HG03139 (cell line): Measurements from ENCODE around the gene APBB2.
"Not testable (repeated sequence)": the region's sequence is repeated elsewhere in the genome, so short reads cannot be mapped to it uniquely, and the experiment has no call there.

Source experiments
- ATAC-seq: cut with Tn5 transposase; IDR thresholded peaks from one replicate; pipeline ENCODE4 v1.9.1; 2021; ENCODE audit not compliant: unreplicated experiment

The APBB2 gene

GRCh38 chr4:41029098-41029497 is 185.2 kb downstream of the APBB2 start:
- no peak for ATAC-seq

DNA sequence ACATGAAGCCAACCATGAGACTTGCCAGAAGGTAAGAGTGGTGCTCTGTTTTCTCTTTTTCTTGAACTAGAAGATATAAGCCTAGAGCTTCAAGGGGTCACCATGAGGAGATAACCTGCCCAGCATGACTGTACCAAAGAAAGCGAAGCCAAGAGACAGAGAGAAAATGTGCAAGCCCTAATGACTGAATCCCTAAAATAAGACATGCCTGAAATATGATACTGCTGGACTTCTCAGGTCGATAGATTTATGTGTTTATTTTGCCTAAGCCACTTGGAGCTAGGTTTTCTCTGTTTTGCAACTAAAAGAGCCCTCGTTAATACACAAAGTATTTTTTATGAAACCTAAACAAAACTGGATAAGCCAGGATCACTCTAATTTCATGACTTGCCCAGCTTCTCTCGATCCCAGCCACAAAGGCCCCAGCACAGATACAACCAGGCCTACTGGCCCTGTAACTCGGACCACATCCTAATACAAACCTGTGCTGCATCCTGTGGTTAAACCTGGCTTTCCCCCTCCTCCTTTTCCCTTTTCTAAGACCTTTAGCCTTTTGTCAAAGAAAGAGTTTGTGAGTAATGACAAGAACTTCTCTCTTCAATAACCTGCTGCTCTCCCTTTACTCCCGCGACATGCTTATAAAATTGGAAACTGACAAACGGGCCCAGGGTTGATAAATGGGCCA is 185.8 kb downstream of the APBB2 start:
- ATAC-seq: no peak

DNA sequence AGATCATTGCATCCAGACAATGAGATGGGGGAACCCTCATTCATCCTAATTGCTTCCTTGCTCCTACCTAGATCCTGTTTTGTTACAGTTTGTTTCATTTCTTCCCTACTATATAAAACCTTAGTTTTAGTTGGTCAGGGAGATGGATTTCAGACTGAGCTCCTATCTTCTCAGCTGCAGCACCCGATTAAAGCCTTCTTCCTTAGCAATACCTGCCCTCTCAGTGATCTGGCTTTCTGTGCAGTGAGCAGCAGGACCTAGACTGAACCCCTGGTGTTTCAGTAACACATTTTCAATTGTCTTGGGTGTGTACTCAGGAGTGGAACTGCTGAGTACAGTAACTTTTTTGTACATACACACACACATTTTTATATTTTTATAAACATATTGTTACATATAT is 187.4 kb downstream of the APBB2 start:
- no peak for ATAC-seq

DNA sequence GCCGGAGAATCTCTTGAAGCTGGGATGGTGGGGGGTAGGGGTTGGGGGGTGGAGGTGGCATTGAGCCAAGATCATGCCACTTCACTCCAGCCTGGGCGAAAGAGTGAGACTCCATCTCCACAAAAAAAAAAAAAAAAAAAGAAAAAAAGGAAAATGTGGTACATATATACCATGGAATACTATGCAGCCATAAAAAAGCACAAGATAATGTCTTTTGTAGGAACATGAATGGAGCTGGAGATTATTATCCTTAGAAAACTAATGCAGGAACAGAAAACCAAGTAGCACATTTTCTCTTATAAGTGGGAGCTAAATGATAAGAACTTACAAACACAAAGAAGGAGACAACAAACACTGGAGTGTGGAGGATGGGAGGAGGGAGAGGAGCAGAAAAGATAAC is 188.5 kb downstream of the APBB2 start:
- no peak for ATAC-seq

GRCh38 chr4:41024556-41025491 is 189.5 kb downstream of the APBB2 start:
- no peak for ATAC-seq

DNA sequence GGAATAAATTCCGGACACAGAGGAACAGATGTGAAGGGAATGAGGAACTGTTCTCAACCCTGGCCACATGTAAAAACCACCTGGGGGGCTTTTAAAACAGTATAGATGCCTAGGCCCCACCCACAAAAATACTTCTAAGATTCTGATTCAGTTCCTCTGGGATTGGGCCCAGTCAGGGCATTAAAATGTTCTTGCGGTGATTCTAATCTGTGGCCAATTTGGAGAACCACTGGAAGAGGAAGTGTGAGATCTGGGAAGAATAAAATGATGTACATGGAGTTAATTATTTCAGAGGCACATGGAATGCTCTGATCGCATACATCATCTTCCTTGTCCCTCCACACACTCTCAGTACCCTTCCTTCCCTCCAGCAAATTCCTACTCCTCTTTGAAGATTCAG is 192.2 kb downstream of the APBB2 start:
- ATAC-seq: no peak

DNA sequence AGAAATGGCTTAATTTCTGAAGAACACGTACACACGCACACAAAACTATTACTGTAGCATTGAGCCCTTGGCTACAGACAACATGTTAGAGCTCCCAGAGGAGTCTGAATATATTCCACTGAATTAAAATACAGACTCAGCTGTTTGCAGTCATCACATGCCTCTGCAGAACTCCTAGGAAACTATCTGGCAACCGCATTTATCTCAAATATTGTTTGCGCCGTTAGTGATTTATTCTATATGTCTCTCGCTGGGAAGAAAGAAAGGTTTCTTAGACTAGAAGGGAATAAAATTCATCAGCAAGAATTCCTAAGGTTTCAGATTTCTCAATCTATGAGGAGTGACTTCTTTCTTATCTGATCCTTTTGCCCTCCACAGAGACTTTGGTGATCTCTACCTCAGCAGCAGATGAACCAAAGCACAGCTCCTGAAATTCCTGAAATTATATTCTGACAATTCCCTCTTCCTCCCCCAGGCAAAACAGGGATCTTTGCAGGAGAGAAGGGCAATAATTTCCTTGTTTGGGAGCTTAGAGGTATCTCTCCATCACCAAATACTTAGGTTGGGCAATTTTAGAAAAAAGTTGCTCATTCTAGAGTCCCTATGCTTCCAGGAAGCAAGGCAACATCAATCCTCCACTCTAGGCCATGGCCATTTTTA is 199.2 kb downstream of the APBB2 start:
- no peak for ATAC-seq

DNA sequence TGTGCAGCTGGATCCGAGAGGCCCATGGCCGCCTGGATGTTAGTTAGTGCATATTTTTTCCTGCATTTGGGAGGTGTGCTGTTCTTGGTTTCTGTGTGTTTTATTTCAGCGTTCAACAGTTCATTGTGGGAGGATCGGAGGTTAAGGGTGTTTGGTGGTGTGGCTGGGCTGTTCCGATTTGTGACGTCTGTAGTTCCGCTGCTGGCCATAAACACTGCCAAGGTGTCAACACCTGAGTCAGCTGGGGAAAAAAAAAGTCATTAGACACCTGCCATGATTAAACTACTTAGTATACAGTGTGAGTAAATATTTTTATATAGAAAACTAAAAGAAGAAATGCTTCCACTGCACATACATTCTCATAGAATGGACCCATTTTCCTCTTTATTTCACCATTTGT is 200.2 kb downstream of the APBB2 start:
- ATAC-seq: no peak

- ATAC-seq: no peak
These were observed 200.6 kb downstream of the APBB2 start for GRCh38 chr4:41013746-41014145.

DNA sequence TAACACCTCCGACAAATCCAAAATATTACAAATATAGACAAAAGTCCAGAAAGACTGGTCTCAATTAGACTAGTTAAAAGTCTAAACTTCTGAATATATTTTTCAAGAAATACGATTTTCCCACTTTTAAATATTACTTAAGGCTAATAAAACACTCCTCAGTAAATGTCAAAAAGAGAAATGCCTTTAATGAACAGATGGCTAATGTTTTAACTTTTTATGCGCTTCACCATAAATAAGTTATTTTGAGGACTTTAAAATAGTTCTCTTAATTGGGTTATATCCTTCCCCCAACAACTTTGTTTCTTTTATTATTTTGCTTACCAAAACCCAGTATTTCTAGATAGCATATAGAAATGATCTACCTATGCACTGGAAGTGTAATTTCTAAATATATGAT is 201.4 kb downstream of the APBB2 start:
- no peak for ATAC-seq

- ATAC-seq: no peak
These were observed 202.0 kb downstream of the APBB2 start for GRCh38 chr4:41012293-41012692.

GRCh38 chr4:41009411-41009810 is 204.9 kb downstream of the APBB2 start:
- no peak for ATAC-seq

GRCh38 chr4:41006141-41006540 is 208.2 kb downstream of the APBB2 start:
- ATAC-seq: no peak

- ATAC-seq: no peak
These were observed 212.0 kb downstream of the APBB2 start for GRCh38 chr4:41002309-41002708.

- ATAC-seq: no peak
These were observed 214.0 kb downstream of the APBB2 start for GRCh38 chr4:41000356-41000755.

DNA sequence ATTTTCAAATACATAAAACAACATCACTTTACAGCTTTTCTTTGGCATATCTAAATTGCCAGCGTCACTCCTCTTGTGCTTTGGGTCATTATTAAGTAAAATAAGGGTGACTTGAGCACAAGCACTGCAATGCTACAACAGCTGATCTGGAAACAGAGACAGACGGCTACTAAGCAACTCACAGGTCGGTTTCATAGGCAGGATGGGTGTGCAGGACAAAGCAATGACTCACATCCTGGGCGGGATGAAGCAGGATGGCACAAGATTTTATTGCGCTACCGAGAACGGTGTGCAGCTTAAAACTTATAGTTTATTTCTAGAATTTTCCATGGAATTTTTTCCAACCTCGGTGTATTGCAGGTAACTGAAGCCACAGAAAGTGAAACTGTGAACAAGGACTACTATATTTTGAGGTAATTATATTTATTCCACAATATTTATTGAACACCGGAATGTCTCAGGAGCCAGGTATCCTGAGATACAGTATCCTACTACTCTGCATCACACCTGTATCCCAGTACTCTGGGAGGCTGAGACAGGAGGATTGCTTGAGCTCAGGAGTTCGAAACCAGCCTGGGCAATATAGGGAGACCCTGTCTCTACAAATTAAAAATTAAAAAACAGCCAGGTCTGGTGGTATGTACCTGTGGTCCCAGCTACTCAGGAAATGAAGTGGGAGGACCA is 215.5 kb downstream of the APBB2 start:
- ATAC-seq: no peak

DNA sequence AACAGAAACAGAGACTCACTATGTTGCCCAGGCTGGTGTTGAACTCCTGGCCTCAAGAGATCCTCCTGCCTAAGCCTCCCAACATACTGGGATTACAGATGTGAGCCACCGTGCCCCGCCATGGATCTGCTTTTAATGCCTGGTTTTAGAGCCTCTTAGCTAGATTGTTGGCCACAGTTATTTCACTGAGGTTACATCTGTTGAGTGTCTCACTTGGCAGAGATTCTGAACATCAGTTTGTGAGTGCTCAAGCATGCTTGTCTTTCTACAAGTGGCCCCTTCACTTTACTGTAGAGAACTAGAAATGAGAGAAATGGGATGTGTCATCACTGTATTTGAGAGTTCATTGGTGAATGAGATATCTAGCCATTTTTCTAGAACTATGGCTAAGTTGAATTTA is 218.5 kb downstream of the APBB2 start:
- ATAC-seq: no peak

DNA sequence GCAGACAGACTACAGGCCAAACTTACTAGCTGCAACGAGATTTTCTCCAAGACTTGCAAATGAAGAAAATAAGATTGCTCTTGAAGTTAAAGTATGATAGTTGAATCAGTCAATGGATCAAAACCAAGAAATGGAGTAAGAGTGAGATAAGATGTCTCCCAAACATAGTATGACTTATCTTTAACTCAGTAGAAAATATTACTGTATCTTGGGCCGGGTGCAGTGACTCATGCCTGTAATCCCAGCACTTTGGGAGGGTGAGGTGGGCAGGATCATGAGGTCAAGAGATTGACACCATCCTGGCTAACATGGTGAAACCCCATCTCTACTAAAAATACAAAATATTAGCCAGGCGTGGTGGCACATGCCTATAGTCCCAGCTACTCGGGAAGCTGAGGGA is 220.0 kb downstream of the APBB2 start:
- not testable (repeated sequence) for ATAC-seq

GRCh38 chr4:40993296-40993693 is 221.0 kb downstream of the APBB2 start:
- not testable (repeated sequence) for ATAC-seq

- peak; percentile 81 for ATAC-seq
These were observed 221.7 kb downstream of the APBB2 start for GRCh38 chr4:40992472-40993295.
